OCI-M2 (cell line): ENCODE results near the gene COLEC11.
"Not testable (repeated sequence)": the region's sequence is repeated elsewhere in the genome, so short reads cannot be mapped to it uniquely, and the experiment has no call there.

Experiments used
- DNase-seq: peaks from one replicate; lab custom pipeline; 2025; ENCODE audit not compliant: unreplicated experiment; lab: John Stamatoyannopoulos, UW

COLEC11 gene

GRCh38 chr2:3651691-3652648 lies 57.1 kb downstream of the COLEC11 start:
- DNase-seq, result no peak

GRCh38 chr2:3652896-3653625 lies 58.1 kb downstream of the COLEC11 start:
- DNase-seq, result no peak

GRCh38 chr2:3654011-3654410 lies 59.1 kb downstream of the COLEC11 start:
- DNase-seq, result no peak

DNA sequence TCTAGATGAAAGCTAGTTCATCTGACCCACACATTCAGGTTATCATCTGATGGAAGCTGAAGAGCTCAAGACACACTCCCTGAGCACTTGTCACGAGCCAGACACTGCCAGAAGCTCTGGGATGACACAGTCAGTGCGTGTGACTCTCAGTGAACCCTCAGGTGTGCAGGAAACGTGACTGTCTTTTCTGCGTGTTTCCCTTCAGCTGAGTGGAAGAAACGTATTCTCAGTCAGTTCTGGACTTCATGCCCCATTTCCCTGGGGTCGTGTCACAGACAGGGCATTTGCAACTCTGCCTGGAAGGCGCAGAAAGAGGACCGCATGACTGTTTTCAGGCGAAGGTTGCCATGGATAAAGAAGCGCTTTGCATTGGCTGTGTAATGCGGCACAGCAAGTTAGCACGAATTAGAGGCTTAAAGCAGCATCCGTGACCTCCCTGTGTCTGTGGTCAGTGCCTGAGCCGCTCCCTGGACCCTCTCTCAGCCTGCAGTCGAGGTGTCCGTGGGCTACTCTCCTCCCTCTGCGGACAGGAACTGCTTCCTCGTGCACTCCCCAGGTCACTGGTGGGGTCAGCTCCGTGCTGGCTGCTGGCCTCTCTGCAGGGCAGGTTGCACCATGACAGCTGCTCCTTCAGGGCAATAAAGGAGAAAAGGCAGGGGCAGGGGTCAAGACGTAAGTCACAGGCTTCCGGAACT lies 59.8 kb downstream of the COLEC11 start:
- no peak for DNase-seq

GRCh38 chr2:3655871-3656761 lies 61.2 kb downstream of the COLEC11 start:
- DNase-seq, result no peak

- DNase-seq, result no peak
These were observed 62.1 kb downstream of the COLEC11 start for GRCh38 chr2:3656762-3657721.

DNA sequence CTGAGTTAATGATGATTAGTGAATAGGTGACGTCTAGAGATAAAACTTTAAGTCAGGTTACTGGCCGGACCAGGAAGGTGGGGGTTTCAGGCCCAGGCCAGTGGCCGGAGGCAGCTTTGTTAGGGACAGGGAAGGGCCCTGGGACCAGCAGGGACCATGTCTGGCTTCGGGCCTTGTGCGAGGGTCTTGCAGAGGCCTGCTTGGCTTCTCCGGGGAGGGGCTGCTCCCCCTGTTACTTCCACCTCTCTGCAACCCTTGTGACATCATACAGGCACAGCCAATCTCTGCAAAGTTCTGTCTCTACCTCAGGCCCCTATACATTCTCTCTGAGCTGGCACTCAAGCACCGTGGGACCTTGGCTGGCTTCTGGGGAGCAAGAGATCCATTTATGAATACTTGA lies 63.0 kb downstream of the COLEC11 start, which contains the start of gene ALLC:
ALLC (plus strand) TSS at position 320 of the 400 bp plus-strand sequence. CDS start 12,958 bp downstream, outside the sequence.
- DNase-seq, result no peak

- DNase-seq, result no peak
These were observed 64.8 kb downstream of the COLEC11 start for GRCh38 chr2:3659447-3660432.

- not testable (repeated sequence) for DNase-seq
These were observed 65.7 kb downstream of the COLEC11 start for GRCh38 chr2:3660640-3661039.

DNA sequence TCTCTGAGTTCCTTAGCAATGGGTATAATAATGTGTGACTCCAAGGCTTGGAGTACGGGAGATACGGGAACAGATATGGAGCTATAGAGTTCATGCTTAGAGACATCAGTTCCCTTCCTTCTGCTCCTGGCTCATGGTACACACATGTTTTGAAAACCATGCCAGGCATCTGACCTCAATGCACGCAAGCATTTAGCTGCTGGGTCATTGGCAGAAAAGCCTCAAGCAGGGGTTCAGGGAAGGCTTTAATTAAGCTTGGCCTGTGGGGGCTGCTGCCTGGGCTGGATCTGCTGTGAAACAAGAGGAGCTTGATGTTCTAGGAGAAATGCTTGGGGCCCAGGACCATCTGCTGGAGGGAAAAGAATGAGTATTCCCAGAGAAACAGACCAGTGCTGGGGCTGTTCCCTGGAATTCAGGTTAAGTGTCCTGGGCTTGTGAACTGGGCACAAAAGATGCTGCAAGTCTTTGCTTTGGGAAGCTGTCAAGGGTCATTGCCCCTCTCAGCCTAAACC lies 66.3 kb downstream of the COLEC11 start:
- DNase-seq, result no peak

GRCh38 chr2:3662239-3662638 lies 67.3 kb downstream of the COLEC11 start:
- DNase-seq, result no peak

- no peak for DNase-seq
These were observed 69.2 kb downstream of the COLEC11 start for GRCh38 chr2:3664118-3664517.

- DNase-seq, result no peak
These were observed 70.0 kb downstream of the COLEC11 start for GRCh38 chr2:3664925-3665324.

- DNase-seq, result no peak
These were observed 71.1 kb downstream of the COLEC11 start for GRCh38 chr2:3665886-3666612.

DNA sequence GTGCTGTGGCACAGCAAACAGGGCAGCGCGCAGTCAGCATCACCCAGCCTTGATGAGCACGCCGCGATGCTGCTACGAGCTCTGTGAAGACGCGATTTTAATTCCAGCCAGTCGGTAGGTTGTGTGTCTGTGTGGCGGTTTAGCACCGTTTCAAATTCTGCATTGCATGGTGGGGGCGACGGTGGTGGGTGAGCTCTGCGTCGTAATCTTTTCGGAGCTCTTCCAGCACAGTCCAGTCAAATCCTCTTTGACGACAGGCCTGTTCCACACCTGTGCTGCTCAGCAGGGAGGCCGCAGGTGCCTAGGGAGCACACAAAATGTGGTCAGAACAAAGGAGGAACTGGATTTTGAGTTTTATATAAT lies 71.7 kb downstream of the COLEC11 start:
- no peak for DNase-seq

GRCh38 chr2:3667151-3667631 lies 72.3 kb downstream of the COLEC11 start:
- DNase-seq, result no peak

DNA sequence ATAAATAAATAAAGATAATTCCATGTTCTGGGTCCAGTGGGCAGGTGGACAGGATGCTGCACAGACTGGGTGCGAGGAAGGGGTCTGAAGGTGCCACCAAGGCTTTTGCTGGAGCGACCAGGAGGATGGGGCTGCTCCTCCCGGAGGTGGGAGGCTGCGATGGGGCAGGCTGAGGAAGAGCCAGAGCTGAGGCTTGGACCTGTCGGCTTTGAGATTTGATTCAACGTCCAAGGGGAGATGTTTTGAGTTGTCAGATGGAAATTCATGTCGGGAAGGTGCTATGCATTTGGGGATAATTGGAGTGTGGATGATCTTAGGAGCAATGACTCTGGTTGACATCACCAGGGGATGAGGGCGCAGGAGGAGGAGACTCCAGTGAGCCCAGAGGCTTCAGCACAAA lies 74.7 kb downstream of the COLEC11 start:
- no peak for DNase-seq
